GM21381 (cell line): ENCODE measurements around the gene UBE2J2.

Experiments used
- ATAC-seq: cut with Tn5 transposase; IDR thresholded peaks from one replicate; pipeline ENCODE4 v1.9.1; 2021; ENCODE audit warnings: mild to moderate bottlenecking, moderate library complexity; ENCODE audit not compliant: unreplicated experiment

UBE2J2 gene

DNA sequence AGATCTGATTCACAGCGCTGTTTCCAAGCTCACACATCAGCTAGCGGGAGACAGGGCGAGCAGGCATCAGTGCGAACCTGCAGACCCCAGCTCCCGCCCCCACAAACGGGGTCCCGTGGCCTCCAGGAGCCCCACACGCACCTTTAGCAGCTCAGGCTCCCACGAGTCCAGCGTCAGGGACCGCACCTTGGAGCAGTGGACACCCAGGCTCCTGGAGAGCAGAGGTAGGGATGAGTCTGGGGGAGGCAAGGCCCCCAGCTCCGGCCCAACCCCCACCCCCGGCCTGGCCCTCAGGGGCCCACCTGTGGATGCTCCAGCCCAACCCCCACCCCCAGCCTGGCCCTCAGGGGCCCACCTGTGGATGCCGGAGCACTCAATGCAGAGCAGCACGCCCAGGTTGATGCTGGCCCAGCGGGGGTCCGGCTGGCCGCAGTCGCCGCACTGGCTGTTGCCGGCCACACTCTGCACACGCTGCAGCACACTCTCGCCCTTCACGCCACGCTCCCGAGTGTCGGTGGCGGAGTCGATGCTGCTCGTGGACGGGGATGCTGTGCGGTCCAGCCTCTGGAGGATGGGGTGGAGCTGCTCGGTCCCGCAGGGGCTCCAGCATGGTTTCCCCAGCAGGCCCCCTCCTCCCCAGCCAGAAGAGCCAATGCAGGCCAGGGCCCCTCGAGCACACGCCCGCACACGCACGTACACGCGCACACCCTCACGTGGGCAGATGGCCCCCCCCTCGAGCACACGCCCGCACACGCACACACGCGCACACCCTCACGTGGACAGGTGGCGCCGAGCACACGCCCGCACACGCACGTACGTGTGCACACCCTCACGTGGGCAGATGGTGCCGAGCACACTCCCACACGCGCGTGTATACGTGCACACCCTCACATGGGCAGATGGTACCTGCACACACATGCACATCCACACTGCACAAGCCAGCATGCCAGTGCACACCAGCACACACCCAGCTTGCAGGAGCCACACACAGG lies 22.7 kb upstream of the UBE2J2 start:
- ATAC-seq, result no peak

DNA sequence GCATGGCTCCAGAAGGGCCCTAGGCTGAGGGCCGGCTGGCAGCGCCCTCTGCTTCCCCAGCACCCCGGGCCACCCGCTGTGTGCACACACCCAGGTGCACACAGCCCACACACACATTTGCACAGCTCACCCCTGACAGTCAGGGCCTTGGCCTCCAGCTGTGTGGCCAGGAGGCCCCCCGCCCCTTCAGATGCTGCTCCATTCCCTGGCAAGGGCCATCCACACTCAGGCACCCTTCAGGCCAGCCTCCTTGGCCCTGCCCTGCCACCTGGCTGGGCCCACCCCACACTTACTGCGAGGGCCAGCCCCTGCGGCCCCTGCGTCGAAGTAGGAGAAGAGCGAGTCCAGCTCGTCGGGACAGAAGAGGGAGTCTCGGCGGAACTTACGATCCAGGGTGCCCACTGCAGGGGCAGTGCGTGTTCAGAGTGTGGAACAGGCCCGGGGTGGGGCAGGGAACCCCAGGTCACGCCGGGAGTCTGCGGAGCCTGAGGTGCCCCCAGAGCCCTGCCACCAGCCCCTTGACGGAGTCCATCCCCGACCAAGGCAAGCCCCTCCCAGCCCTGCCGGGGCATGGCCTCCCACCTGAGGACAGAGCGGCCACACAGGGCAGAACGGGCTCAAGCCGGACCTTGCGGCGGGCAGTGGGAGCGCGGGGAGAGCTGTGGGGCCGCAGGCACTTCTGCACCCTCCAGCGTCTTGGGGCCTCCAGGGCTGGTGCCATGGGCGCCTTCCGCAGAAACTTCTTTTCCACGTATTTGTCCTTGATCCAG lies 21.7 kb upstream of the UBE2J2 start:
- no peak for ATAC-seq

- ATAC-seq, result no peak
Observed at GRCh38 chr1:1294250-1294890, 20.7 kb upstream of the UBE2J2 start.

DNA sequence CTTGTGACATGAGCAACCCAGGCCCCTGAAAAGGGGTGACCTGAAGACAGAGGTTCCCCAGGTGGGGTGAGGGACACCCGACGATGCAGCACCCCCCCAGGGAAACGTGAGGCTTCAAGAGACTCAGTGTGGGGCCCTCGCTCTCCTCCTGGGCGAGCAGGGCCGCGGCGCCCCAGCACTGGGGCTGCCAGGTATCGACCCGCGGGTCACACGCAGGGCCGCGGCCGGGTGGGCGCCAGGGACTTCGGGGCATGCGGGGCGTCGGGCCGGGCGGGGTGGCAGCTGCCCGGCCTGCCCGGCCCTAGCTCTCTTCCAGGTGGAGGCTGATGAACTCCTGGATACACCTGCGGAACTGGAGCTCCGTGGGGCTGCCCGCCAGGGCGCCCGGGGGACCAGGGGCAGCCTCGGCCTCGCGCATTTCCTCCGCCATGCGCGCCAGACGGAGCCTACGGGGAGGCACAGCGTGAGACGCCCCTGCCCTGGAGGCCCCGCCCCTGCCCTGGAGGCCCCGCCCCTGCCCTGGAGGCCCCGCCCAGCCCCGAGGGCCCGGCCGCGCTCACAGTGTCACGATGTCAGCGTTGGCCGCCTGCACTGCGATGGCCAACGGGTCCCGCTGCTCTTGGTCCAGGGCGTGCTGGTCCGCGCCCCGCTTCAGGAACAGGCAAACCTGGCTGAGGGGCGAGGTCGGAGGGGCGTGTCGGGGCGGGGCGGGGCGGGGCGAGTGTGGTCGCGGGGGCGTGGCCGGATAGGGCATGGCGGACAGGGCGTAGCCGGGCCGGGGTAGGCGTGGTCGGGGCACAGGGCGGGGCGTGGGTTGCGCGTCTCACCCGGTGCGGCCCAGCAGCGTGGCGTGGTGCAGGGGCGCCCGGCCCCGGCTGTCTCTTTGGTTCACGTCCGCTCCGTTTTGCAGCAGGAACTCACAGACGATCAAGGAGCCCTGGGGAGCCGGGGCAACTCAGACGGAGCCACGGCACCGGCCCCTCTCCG lies 19.9 kb upstream of the UBE2J2 start:
- no peak for ATAC-seq

GRCh38 chr1:1292851-1293250 lies 19.2 kb upstream of the UBE2J2 start:
- ATAC-seq, result no peak

DNA sequence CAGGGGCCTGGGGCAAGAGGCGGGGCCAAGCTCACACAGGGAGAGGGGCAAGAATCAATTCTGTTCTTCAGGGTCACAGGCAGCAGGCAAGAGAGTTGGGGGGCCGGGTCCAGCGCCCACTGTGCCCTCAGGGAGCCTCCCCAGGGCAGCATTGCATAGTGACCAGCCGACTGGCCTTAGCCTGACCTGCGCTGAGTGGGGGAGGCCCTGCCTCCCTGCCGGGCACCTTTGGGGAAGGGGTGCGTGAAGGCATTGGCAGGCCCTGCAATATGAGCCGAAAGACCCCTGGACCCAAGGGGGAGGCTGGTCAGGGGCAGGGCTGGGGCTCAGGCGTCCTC lies 18.8 kb upstream of the UBE2J2 start:
- no peak for ATAC-seq

- ATAC-seq, result no peak
Observed at GRCh38 chr1:1291548-1292441, 18.1 kb upstream of the UBE2J2 start.

DNA sequence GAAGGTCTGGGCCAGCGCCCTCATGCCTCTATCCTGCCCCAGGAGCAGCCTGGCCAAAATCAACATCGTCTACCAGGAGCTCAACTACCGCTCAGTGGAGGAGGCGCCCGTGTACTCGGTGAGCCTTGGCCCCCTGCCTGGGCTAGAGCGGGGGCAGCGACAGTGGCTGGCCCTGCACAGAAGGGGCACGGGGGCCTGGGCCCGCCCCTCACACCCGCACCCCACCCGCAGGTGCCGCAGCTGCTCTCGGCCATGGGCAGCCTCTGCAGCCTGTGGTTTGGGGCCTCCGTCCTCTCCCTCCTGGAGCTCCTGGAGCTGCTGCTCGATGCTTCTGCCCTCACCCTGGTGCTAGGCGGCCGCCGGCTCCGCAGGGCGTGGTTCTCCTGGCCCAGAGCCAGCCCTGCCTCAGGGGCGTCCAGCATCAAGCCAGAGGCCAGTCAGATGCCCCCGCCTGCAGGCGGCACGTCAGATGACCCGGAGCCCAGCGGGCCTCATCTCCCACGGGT lies 17.4 kb upstream of the UBE2J2 start:
- no peak for ATAC-seq

DNA sequence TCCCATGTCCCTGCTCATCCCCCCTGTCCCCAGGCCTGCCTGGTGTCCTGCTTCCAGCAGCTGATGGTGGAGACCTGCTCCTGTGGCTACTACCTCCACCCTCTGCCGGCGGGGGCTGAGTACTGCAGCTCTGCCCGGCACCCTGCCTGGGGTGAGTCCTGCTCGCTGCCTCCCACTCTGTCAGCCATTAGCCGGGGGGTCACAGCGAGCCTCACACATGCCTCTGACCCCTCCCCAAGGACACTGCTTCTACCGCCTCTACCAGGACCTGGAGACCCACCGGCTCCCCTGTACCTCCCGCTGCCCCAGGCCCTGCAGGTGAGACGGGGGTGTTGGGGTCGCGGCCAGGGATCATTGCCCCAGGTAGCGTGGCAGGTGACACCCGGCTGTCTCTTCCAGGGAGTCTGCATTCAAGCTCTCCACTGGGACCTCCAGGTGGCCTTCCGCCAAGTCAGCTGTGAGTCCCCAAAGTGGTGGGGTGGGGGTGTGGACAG lies 16.6 kb upstream of the UBE2J2 start:
- no peak for ATAC-seq

DNA sequence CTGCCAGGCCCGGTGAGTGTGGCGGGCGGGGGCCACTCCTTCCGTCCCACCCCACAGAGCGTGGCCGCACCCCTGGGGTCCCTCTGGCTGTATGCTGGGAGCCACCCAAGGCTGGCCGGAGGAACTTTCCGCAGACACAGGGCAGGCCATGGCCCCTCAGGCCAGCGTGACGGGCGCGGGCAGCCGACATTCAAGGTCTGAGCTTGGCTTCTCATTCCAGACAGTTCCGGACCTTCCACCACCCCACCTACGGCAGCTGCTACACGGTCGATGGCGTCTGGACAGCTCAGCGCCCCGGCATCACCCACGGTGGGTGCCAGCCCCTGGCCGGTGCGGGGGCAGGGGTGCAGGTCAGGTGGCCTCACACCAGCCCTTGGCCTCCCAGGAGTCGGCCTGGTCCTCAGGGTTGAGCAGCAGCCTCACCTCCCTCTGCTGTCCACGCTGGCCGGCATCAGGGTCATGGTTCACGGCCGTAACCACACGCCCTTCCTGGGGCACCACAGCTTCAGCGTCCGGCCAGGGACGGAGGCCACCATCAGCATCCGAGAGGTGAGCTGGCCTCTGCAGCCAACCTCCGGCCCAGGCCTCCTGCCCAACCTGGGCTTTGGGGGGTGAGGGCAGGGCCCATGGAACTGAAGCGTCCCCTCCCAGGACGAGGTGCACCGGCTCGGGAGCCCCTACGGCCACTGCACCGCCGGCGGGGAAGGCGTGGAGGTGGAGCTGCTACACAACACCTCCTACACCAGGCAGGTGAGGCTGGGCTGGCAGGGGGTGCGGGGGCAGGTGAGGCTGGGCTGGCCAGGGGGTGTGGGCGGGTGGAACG lies 13.8 kb upstream of the UBE2J2 start:
- ATAC-seq, result no peak

DNA sequence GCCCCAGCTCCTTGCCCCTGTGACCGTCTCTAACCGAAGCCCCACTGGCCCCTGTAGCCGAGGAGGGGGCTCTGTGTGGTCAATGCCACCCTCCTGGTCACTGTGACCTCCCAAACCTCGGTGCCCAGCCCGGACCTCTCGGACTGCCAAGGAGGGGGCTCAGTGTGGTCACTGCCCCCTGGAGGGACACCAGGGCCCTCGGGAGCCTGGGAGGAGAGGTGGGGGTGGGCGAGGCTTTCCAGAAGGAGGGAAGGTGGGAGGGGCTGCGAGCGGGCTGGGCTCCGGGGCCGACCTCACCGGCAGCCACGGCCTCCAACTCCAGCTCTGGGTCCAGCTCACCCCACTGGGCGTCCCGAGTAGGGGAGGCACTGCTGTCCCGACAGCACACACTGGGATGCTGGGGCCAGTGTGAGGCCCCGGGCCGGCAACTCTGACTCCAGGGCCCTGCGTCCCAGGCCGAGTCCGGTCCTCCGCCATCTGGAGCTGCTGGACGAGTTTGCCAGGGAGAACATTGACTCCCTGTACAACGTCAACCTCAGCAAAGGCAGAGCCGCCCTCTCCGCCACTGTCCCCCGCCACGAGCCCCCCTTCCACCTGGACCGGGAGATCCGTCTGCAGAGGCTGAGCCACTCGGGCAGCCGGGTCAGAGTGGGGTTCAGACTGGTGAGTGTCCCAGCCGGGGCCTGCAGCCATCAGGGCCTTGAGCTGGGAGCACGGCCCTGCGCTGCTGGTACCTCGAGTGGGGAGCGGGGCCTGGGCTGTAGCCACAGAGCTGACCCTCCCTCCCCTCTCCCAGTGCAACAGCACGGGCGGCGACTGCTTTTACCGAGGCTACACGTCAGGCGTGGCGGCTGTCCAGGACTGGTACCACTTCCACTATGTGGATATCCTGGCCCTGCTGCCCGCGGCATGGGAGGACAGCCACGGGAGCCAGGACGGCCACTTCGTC lies 12.9 kb upstream of the UBE2J2 start:
- ATAC-seq, result no peak

DNA sequence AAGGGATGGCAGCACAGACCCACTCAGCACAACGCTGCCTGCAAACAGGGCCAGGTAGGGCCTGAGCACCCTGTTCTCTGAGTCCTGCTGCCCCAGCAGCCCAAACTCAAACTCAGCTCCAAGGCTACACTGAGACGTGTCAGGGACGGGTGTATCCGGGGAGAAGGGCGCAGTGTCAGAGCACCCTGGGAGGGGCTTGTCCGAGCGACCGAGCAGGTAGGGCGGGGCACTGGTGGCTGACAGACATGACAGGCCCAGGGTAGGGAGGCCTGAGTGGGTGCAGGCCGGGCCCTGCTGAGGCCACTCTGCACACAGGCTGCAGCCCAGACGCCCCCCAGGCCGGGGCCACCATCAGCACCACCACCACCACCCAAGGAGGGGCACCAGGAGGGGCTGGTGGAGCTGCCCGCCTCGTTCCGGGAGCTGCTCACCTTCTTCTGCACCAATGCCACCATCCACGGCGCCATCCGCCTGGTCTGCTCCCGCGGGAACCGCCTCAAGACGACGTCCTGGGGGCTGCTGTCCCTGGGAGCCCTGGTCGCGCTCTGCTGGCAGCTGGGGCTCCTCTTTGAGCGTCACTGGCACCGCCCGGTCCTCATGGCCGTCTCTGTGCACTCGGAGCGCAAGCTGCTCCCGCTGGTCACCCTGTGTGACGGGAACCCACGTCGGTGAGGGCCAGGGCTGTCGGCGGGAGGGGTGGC lies 12.1 kb upstream of the UBE2J2 start:
- no peak for ATAC-seq

GRCh38 chr1:1285102-1285571 lies 11.5 kb upstream of the UBE2J2 start:
- ATAC-seq, result no peak

DNA sequence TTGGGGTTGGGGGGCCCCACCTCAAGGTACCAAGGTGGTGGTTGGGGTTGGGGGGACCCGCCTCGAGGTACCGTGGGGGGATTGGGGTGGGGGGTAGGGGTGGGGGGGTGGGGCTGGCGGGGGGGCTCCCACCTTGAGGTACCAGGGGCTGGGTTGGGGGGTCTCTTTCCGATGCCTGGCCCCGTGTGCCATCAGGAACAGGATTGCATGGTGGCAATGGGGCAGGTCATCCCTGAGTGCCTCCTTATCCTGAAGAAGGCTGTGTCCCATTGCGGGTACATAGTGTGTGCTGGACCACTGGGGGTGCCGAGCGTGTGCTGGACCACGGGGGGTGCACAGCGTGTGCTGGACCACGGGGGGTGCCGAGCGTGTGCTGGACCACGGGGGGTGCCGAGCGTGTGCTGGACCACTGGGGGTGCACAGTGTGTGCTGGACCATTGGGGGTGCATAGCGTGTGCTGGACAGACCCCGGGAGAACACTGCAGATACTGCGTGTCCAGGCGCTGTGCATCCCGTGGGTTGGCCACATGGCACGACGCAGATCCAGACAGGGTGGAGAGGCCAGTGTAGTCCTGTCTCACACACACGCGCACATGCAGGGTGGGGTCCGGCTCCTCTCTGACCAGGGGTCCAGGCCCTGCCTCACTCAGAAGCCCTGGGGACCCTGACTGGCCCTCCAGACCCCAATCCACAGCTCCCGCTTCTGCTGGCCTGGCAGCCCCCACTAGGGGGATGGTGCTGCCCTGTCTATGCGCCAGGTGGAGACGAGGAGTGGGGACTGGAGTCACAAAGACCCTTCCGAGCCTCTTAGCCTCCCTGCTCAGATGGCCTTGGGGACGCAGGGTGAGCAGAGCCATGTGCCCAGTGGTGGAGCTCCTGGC lies 10.8 kb upstream of the UBE2J2 start:
- no peak for ATAC-seq

GRCh38 chr1:1283821-1284220 lies 10.2 kb upstream of the UBE2J2 start:
- no peak for ATAC-seq
